GM21825 (cell line): ENCODE results near the gene HSF5.
A peak's percentile ranks its signal among the peaks of the same experiment; 100 is the strongest.
"Not testable (repeated sequence)": the region's sequence is repeated elsewhere in the genome, so short reads cannot be mapped to it uniquely, and the experiment has no call there.

Experiments
- ATAC-seq: cut with Tn5 transposase; IDR thresholded peaks from one replicate; pipeline ENCODE4 v1.9.1; 2021; ENCODE audit warnings: mild to moderate bottlenecking, moderate library complexity; ENCODE audit not compliant: unreplicated experiment

The HSF5 gene

DNA sequence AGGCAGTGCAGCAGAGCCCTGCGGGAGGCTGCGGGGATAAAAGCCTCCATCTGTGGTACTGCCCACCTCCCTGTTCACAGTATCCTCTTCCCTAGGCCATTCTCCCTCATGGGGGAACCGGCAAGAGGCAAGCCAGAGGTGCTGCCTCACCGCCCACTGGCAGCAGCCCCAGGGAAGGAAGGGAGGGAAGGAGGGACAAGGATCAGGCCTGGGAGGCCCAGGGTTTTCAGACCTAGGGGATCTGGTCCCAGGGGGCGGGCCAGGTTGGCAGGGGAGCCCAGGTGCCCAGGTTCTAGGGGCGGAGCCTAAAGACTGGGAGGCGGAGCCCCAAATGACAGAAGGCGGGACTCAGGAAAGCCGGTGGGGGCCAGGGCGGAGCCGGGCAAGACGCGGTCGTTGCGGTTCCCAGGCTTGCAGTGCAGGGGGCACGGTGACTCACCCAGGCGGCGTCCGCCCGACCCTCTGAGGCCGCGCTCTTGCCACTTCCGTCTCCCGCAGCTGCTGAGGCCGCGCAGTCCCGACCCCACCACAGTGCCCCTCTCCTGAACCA is 29.2 kb upstream of the HSF5 start:
- ATAC-seq = no peak

DNA sequence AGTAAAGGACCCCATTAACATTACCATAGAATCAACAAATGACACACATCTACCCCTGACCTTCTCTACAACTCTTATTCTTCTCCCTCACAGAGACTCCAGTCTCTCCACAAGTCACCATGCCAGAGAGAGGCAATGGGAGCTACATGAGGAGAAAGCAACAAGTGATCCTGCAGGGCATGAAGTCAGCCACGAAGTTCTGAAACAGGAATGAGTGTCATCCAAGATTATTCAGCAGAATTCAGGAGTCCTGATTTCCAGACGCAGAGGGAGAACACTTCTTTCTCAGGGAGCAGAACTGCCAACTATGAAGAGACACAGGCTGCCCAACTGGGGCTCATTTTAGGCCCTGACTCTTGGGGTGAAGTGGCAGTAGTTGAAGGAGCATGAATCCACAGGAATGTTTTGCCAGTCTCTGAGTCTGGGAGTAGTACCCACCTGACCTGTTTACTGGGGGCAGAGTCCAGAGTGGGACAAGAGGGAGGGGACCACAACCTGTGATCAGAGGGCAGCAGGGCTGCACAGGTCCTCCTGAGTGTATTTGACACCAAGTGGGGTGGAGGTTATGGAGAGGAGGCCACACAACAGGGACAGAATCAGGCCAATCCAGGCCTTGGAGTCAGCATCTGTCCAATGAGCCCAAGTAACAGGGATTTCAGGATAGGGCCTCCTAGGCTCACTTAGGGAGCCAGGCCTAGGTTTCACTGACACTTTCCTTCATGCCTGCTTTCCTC is 28.6 kb upstream of the HSF5 start:
- no peak for ATAC-seq

DNA sequence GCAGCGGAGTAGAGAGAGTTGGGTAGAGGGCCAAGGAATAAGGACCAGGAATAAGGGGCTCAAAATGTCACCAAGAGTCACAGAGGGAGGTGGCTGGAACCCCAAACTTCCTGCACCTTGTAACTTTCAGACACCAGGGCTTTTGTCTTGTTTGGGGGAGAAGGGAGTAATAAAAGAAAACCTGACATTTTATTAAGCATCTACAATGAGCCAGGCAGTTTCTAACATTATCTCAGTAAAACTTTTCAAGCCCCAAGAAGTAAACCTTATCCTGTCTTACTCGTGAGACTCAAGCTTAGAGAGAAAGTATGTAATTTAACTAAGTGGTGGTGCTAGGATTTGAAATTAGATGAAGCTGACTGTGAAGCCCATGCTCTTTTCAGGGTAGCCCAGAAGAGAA is 27.1 kb upstream of the HSF5 start:
- ATAC-seq = no peak

DNA sequence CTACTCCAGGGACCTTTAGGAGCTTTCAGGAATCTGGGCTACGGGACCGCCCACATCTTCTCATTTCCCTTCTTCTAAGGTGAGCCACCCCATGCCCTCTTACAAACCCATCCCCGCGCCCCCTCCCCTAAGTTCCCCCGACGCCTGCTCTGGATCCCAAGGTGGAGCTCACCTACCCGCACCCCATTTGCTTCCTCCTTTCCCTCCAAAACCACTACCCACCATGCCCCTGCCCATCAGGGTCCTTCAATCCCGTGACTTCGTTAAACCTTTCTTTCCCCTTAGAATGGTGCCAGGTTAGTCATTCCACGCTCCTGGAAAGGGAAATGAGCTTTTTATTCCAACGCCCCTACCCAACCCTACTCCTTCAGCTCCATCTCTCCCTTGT is 26.6 kb upstream of the HSF5 start:
- ATAC-seq = no peak

DNA sequence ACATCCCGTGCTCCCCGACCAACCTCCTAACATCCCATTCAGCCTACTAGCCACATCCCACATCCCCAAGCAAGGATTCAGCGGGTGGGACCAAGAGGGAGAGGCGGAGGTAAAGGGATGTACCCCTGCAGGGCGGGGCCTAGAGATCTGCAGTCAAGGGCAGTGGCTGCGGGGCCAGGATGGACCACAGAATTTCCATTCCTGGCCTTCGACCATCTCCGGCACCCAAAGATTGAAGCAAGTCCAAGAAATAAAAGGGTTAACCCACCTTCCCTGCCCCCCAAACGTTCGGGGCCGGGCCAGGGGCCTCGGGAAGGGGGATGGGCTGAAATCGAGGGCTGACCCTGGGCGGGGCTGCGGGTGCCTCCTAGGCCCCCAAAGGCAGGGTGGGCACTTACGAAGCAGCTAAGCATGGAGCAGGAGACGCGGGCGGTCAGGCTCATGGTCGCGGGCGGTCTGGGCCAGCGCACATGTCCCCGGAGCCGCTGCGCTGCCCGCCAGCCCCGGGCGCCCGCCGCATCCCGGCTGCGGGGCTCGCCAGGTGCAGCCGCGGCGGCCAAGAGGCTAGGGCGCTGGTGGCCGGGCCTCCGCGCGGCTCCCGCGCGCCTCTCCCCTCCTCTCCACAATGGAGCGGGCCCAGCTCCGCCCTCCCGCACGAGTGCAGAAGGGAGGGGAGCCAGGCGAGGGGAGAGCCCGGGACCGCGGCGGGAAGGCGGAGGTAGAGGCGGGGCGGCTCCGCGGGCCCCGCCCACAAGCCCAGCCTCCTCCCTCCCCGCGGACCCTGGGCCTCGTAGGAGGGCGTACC is 26.0 kb upstream of the HSF5 start, which contains the start of gene MTMR4:
MTMR4 (minus strand) TSS at position 674 of the 805 bp plus-strand sequence; CDS start at position 443, 231 bp downstream.
- ATAC-seq = no peak

DNA sequence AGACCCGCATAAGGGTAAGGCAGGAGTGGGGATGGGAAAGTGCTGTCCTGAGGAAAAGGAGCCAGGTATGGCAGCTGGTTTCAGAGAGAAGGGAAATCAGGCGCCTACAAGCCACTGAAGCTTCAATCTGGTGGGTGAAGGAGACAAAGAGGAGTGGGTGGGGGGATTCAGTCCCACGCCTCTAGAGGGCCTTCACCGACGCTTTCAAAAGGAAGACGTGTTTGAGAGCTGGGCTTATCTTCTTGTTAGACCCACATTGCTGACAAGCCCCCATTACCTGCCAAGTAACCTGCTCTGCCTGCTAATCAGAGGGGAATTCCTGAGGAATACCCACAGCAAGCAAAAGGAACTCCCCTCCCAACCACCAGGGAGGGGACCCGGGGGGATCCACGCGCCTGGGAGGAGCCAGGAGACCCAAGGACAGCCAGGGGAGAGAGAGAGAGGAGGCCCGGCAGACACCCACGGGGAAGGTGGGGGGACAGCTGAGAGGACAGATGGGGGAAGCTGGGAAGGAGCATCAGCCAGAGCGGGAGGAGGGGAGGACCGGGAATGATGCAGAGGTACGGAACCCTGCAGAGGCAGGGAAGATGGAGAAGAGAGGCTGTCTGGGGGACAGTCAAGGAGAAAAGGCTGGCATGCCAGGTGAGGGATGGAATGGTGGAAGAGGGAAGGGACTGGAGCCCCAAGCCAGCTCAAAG is 25.2 kb upstream of the HSF5 start:
- no peak for ATAC-seq

DNA sequence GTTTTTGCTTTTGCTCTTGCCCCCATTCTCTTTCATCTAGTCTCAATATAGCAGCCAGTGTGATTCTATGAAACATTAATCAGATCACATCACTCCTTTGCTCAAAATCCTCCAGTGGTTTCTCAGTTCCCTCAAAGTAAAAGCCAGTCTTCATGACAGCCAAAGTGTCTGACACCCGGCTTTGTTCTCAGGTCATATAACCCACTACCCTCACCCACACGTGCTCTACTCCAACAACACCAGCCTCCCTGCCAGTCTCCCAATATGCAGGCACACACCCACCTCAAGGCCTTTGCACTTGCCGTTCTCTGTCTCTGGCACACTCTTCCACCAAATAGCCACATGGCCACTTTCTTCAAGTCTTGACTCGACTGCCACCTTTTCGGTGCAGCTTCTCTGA is 21.9 kb upstream of the HSF5 start:
- ATAC-seq = no peak

DNA sequence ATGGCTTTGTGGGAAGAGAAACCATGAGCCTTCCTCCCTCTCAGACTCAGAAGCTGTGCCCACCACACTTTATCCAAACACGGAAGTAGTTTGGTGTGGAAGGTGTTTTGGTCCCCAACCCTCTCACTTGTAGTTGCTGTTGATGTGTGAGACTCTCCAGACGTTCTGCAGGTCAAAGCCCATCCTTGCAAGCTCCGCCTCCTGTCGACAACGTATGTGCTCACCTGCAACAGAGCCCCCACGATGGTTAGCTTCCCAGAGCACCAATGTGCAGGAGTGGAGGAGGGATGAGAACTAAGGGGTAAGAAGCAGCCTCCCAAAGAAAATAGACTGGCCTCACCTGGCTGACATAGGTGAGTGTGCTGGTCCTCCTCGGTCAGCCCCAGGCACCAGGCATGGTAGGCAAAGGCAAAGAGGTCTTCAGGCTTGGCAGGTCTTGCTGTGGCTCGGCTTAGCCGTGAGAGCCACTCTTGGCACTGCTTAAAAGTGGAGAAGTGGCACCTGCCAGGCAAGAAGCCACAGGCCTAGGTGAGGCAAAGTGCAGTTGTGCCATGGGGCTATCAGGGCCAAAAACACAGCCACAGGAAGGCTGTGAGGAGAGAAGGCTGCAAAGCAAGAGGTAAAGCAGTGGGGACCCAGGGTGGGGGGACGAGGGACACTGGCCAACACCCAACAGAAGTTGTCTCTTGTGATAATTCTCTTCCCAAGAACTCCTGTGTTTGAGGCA is 20.3 kb upstream of the HSF5 start:
- no peak for ATAC-seq

DNA sequence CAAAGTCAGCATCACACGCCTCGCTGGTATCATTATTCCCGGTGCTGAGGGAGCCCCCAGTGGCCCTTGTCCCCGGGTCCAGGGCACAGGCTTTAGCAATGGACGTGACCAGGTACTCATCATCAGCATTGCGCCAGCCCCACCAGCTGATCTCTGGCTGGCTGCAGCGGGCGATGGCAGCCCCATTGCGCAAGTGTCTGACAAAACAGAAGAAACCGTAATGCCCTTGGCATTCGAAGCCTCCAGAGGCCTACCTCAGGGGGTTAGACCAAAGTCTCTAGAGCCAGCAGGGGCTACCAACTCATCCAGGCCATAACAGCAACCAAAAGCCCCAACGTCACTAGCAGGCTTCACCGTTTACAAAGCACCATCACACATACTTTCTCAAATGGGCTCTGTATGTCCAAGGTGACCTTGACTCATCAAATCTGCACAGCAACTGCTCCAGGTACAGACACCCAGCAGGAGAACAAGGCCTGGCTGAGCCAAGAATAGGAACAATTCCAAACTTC is 19.0 kb upstream of the HSF5 start:
- ATAC-seq = no peak

DNA sequence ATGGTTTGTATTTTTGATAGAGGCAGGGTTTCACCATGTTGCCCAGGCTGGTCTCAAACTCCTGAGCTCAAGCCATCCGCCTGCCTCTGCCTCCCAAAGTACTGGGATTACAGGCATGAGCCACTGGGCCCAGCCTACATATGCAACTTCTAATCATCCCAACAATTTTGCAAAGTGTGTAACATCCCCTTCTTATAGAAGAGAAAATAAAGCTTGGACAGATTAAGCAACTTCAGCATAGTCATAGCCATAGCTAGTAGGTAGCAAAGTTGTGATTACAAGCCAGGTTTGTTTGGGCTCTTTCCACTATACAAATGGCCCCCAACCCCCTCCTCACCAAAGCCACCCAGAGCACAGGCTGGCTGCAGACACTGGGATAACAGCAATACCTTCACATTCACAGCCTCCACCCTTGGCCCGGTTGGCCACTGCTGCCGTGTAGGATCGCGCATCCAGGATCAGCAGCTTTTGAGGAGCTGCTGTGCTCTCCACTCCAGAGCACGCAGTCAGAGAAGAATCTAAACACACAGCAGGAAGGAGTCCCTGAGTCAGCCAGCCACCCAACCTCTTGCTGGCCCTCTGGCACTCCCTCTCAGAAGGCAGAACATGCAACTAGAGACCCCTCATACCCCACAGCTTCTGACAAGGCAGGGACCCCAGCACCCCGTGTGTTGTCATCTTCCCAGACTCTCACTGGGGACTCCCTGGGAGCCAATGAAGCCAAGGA is 18.3 kb upstream of the HSF5 start:
- ATAC-seq = no peak

DNA sequence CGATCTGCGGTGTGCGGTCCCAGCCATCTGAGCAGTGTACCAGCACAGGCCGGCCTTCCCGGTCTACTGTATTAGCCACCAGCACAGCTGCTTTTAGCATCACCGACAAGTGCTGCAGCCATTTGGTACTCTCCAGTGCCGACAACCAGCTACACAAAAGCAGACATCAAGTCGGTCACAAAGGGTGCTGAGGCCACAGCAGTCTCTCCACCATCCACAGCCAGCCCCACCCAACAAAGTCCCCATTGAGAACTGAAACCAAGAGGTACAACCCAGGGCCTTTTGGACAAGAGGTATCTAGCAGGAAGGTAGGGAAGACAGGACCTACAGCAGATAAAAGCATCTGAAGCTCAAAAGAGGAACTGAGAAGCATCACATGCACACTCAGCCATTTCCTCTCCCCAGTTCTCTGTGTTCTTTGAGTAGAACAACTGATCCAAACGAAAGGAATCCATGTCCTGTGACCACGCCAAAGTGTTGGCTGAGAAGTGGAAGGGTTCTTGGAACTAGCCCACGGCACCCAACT is 16.7 kb upstream of the HSF5 start:
- ATAC-seq = peak; percentile 86

DNA sequence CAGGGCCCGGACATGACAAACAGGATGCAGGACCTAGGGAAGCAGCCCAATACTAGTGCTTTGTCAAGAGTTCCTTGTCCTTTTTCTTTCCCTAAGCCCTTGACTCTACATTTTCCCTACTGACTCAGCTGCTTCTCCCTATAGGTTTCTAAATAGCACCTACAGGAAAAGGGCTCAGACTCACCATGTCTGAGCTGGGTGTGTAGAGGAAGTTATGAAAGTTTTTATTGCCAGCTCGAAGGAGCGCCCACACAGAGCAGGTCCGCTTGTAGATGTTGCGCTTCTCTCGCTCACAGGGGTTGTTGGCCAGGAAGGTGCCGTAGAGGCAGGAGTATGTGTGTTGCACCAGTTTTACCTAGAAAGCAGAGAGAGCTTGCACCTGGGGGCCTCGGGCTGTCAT is 15.7 kb upstream of the HSF5 start:
- no peak for ATAC-seq

DNA sequence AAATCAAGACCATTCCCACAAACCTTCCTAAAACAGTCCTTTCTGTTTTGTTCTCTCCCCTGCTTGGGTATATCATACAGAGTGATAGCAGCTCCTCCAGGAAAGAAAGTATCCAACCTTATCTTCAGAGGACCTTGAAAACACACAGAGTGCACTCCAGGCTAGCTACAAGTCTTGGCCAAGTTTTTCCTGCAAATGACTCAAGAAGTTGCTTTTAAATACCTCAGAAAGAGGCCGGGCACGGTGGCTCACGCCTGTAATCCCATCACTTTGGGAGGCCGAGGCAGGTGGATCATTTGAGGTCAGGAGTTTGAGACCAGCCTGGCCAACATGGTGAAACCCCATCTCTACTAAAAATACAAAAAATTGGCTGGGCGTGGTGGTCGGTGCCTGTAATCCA is 14.9 kb upstream of the HSF5 start:
- not testable (repeated sequence) for ATAC-seq

DNA sequence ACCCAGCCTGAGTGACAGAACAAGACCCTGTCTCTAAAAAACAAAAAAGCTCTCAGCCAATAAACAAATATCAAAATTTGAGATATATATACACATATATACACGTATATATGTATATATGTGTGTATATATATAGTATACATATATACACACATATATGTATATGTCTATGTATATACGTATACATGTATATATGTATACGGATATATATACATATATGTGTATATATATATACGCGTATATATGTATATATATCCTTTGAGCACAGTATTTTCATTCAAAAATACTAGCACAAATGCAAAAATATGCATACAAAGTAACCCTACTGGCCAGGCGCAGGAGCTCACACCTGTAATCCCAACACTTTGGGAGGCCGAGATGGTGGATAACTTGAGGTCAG is 13.2 kb upstream of the HSF5 start:
- no peak for ATAC-seq

DNA sequence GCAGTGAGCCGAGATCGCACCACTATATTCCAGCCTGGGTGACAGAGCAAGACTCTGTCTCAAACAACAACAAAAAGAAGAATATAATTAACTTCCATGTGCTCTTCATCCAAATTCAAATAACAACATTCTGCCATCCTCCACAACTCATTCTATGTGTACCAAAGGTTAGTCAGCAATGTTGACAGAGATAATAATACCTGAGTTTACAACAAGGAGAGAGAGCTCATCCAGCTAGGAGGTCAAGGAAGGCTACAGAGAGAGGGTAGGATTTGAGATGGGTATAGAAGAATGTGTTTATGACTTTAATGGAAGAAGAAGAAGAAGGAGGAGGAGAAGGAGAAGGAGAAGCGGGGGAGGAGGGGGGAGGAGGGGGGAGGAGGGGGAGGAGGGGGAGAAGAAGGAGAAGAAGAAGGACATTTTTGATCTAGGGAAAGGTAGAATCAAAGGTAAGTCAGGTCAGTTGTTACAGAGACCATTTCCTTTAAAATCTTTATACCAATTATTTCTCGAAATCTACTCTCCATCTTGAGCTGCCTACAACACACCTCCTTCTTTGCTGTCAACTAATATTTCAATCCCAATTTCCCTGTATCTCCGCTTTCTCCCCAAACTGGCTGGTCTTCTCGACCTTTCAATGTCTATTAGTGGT is 10.1 kb upstream of the HSF5 start:
- ATAC-seq = no peak

DNA sequence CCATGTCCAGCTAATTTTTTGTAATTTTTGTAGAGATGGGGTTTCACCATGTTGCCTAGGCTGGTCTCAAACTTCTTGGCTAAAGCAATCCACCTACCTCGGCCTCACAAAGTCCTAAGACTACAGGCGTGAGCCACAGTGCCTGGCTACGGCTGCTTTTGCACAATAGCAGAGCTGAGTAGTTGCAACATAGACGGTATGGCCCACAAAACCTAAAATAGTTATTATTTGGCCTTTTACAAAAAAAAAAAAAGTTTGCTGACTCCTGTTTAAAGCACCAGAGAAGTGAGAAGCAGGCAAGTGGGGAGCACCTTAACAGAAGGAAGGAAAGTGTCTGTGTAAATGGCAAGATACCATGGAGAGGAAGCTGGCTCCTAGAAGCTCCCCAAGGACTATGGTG is 5.3 kb upstream of the HSF5 start:
- no peak for ATAC-seq

DNA sequence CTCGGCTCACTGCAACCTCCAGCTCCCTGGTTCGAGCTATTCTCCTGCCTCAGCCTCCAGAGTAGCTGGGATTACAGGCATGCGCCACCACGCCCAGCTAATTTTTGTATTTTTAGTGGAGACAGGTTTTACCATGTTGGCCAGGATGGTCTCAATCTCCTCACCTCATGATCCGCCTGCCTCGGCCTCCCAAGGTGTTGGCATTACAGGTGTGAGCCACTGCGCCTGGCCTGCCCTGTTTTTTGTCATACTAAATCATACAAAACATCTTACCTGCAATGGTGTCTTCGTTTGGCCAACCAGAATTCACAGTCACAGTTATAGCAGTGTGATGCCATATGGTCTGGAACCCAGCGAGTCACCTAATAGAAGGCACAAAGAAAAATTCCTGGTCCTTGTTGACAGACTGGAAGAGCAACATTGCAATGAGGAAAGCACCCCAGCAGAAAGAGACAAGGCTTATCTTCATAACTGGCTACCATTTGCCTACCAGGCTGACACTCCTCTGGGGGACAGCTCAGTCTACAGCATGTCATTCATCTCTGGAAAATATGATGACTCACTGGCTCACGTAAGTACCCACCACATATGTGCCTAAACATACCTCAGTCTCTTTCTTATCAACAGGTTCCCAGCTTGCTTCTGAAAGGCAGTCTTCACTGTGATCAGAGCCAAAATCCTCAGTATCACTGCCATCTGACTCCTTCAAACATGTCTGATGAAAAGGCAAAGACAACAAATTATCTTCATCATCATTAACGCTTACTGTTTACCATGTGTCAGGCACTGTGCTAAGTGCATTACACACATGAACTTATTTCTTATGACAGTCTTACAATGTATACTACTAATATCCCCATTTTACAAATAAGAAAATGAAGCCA is 4.3 kb upstream of the HSF5 start:
- no peak for ATAC-seq

DNA sequence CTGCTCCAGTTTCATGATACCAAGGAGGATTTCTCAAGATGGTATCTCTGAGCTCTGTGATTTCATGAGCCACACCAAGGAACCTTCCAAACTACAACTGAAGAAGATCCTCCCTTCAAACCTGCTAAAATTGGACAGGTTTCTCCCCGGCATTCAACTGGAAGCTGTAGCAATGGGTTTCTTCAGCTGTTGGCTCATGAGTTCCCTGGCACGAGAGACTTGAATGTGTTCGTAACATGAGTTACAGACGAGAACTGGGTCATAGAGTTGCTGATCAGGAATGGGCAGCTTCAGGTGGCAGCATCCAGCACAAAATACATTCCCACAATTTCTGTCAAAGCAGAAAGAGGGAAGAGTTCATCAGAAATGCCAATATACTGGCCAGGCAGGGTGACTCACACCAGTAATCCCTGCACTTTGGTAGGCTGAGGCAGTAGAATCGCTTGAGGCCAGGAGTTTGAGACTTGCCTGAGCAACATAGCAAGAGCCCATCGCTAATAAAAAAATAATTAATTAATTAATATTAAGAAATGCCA is 3.4 kb upstream of the HSF5 start:
- no peak for ATAC-seq
